ENCODE measurements around the gene TPD52L1. TPM values are rescaled to one million over a fixed set of nuclear protein-coding genes. Genes with fewer than 3 reads are reported as not detected.

The TPD52L1 gene
- total and polyA plus RNA-seq, 2 donors (not counting 1 experiment from before 2014, with no cell fraction given): not detected

GRCh38 chr6:125285353-125285752, 131.8 kb downstream of the TPD52L1 start:
- no peak for ATAC-seq (ENCODE audit: low read depth)
- intact Hi-C loops (cut with micrococcal nuclease): no loop called here
- H4K20me1 ChIP-seq (ENCODE audit: control insufficient read depth, insufficient read depth, low read length, poor library complexity, severe bottlenecking): peaks cover 5% of the 10 kb centered on the region
- peaks cover 22% of the 10 kb centered on the region for H3K4me1 Mint-ChIP-seq
- H3K4me2 ChIP-seq (replicated peaks; ENCODE audit: low read depth, low read length, poor library complexity, severe bottlenecking): no peak overlapping the region
- H3K9me3 ChIP-seq (ENCODE audit: control extremely low read depth in 1 of 3, control insufficient read depth in 2 of 3, insufficient read depth in 1 of 3, low read length in 2 of 3): peaks cover 0 to 9% (median 5%) of the 10 kb centered on the region in 3 donors
- TF ChIP-seq EZH2 (IDR thresholded peaks at IDR 0.05; ENCODE audit: borderline replicate concordance, insufficient read depth, low read depth, low read length, poor library complexity, severe bottlenecking) (no peak), CTCF (IDR thresholded peaks at IDR 0.05) (no peak)
- peaks cover 27% of the 10 kb centered on the region for H3K79me2 ChIP-seq (ENCODE audit: control insufficient read depth, insufficient read depth, low read length)
- POLR2A ChIA-PET: no interaction called here
- no peak overlapping the region for H3K27ac ChIP-seq (ENCODE audit: low read length in 2 of 2)
- H3K27ac Mint-ChIP-seq: no peak overlapping the region
- H3K4me3 ChIP-seq (ENCODE audit: control extremely low read depth in 1 of 5, extremely low read depth in 1 of 5, insufficient read depth in 1 of 5, low read depth in 2 of 5, low read length in 4 of 5): no peak overlapping the region
- CTCF ChIA-PET: no interaction called here
- H3K4me3 Mint-ChIP-seq: no peak overlapping the region
- H3K27me3 Mint-ChIP-seq: no peaks in the 10 kb centered on the region
- no CpG with 5 or more reads among the region's 1 CpG for WGBS (ENCODE audit: insufficient coverage)
- H3K9me3 Mint-ChIP-seq (ENCODE audit: insufficient read depth): peaks cover 5% of the 10 kb centered on the region
- H3K27me3 ChIP-seq (replicated peaks in 1 of 4; ENCODE audit: control extremely low read depth in 1 of 4, control insufficient read depth in 3 of 4, insufficient read depth in 4 of 4, low read length in 3 of 4): no peaks in the 10 kb centered on the region
- peaks cover 12 to 28% of the 10 kb centered on the region in 2 experiments for H3K36me3 ChIP-seq (replicated peaks in 1 of 2; ENCODE audit: control extremely low read depth in 1 of 2, control insufficient read depth in 1 of 2, extremely low read depth in 1 of 2, insufficient read depth in 2 of 2, low read length in 1 of 2)
- H2AFZ ChIP-seq (ENCODE audit: insufficient read depth, low read depth, low read length, poor library complexity, severe bottlenecking): no peak overlapping the region
- DNase-seq: no peak
- H3K4me1 ChIP-seq (ENCODE audit: control insufficient read depth in 2 of 2, insufficient read depth in 2 of 2, low read length in 2 of 2): no peaks in the 10 kb centered on the region
- no peak overlapping the region for H3K9ac ChIP-seq (ENCODE audit: low read length)

GRCh38 chr6:125285936-125286335, 132.4 kb downstream of the TPD52L1 start:
- peaks cover 5% of the 10 kb centered on the region for H4K20me1 ChIP-seq (ENCODE audit: control insufficient read depth, insufficient read depth, low read length, poor library complexity, severe bottlenecking)
- peaks cover 12 to 24% of the 10 kb centered on the region in 2 experiments for H3K36me3 ChIP-seq (replicated peaks in 1 of 2; ENCODE audit: control extremely low read depth in 1 of 2, control insufficient read depth in 1 of 2, extremely low read depth in 1 of 2, insufficient read depth in 2 of 2, low read length in 1 of 2)
- DNase-seq (no peak), ATAC-seq (ENCODE audit: low read depth) (no peak)
- H3K27me3 ChIP-seq (replicated peaks in 1 of 4; ENCODE audit: control extremely low read depth in 1 of 4, control insufficient read depth in 3 of 4, insufficient read depth in 4 of 4, low read length in 3 of 4): no peaks in the 10 kb centered on the region
- no CpG with 5 or more reads among the region's 1 CpG for WGBS (ENCODE audit: insufficient coverage)
- no peaks in the 10 kb centered on the region for H3K4me1 ChIP-seq (ENCODE audit: control insufficient read depth in 2 of 2, insufficient read depth in 2 of 2, low read length in 2 of 2)
- intact Hi-C loops (cut with micrococcal nuclease): no loop called here
- no peaks in the 10 kb centered on the region for H3K27me3 Mint-ChIP-seq
- CTCF ChIA-PET: no interaction called here
- H3K27ac Mint-ChIP-seq: no peak overlapping the region
- H3K27ac ChIP-seq (ENCODE audit: low read length in 2 of 2): no peak overlapping the region
- no peak for TF ChIP-seq EZH2 (IDR thresholded peaks at IDR 0.05; ENCODE audit: borderline replicate concordance, insufficient read depth, low read depth, low read length, poor library complexity, severe bottlenecking)
- no peak for TF ChIP-seq CTCF (IDR thresholded peaks at IDR 0.05)
- H3K9me3 Mint-ChIP-seq (ENCODE audit: insufficient read depth): peaks cover 5% of the 10 kb centered on the region
- H3K4me3 Mint-ChIP-seq: no peak overlapping the region
- H3K4me1 Mint-ChIP-seq: peaks cover 22% of the 10 kb centered on the region
- no peak overlapping the region for H3K4me3 ChIP-seq (ENCODE audit: control extremely low read depth in 1 of 5, extremely low read depth in 1 of 5, insufficient read depth in 1 of 5, low read depth in 2 of 5, low read length in 4 of 5)
- POLR2A ChIA-PET: no interaction called here
- H3K4me2 ChIP-seq (replicated peaks; ENCODE audit: low read depth, low read length, poor library complexity, severe bottlenecking): no peak overlapping the region
- peaks cover 0 to 4% (median 2%) of the 10 kb centered on the region in 3 donors for H3K9me3 ChIP-seq (ENCODE audit: control extremely low read depth in 1 of 3, control insufficient read depth in 2 of 3, insufficient read depth in 1 of 3, low read length in 2 of 3)
- H3K9ac ChIP-seq (ENCODE audit: low read length): no peak overlapping the region
- no peak overlapping the region for H2AFZ ChIP-seq (ENCODE audit: insufficient read depth, low read depth, low read length, poor library complexity, severe bottlenecking)
- H3K79me2 ChIP-seq (ENCODE audit: control insufficient read depth, insufficient read depth, low read length): peaks cover 27% of the 10 kb centered on the region
